PC-9 (cell line): ENCODE measurements around the gene NATD1.

Source experiments
- EZH2 ChIP-seq: fragments of 200-600 bp; sonication (generic); IDR thresholded peaks from 2 replicates; pipeline ENCODE4 v1.8.0; 2017; ENCODE audit warnings: antibody characterized with exemption, low read depth
- TF ChIP-seq, protein P1 (sequence below): fragments of 200-600 bp; sonication (generic); conservative IDR thresholded peaks from 2 replicates; pipeline ENCODE4 v1.6.1; 2017; ENCODE audit warnings: mixed run types, antibody characterized with exemption, mild to moderate bottlenecking, moderate library complexity

DNA sequence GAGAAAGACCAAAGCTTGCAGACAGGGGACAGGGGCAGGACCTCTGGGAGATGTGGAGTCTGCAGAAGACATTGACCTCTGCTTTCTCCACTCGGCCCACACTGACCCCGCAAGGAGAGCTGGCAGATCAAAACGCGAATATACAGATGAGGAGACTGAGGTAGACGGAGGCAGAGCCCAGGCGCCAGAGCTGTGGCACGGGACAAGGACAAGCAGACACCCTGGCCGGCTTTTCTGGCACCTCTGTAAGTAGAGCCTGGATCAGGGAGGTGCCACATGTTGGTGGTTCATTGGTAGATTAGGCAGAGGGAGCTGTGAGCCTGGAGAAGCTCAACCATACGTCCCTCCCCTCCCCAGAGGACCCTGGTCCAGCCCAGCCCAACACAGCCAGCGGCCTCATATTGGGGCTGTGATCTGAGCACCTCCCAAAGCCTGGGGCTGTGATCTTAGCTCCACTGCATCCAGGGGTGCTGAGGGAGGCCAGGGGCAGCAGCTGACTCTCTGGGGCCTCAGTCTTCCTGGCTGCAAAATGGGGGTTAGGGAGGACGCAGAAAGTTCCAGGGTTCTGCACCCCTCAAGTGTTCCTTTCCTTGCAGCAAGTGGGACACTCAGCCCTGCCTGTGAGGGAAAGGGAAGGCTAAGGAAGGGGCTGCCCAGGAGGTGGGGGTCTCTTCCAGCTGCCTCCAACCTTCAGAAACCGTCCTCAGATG, 4.0 kb downstream of the NATD1 start:
- TF ChIP-seq, protein P1, sequence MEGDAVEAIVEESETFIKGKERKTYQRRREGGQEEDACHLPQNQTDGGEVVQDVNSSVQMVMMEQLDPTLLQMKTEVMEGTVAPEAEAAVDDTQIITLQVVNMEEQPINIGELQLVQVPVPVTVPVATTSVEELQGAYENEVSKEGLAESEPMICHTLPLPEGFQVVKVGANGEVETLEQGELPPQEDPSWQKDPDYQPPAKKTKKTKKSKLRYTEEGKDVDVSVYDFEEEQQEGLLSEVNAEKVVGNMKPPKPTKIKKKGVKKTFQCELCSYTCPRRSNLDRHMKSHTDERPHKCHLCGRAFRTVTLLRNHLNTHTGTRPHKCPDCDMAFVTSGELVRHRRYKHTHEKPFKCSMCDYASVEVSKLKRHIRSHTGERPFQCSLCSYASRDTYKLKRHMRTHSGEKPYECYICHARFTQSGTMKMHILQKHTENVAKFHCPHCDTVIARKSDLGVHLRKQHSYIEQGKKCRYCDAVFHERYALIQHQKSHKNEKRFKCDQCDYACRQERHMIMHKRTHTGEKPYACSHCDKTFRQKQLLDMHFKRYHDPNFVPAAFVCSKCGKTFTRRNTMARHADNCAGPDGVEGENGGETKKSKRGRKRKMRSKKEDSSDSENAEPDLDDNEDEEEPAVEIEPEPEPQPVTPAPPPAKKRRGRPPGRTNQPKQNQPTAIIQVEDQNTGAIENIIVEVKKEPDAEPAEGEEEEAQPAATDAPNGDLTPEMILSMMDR: no peak
- no peak for TF ChIP-seq EZH2
